Measurements from ENCODE around the gene SOX11.

The SOX11 gene

DNA sequence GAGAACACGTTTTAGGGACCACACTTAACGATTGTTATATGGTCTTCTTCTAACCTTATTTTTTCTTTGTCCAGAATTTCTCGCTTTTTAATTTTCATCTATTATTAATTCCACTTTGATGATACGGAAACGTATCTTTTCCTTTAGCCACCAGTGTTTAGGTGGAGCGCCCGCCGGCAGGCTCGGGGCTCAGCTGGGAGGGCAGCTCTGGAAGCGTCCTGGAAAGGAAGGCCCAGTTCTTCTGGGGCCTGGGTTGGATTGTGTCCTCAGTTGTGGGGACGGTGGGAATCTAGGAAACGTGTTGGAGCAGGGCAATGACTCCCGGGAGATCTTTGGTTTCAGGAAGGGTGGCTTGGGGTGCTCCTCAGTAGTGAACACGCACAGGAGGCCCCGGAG lies 19.4 kb upstream of the SOX11 start:
- TF ChIP-seq ZBTB7A (IDR thresholded peaks at IDR 0.05; ENCODE audit: low read depth), result no peak
- no peak for TF ChIP-seq NFIC (IDR thresholded peaks at IDR 0.05)
- no peak for TF ChIP-seq CEBPB (IDR thresholded peaks at IDR 0.05)
- no peak for TF ChIP-seq RAD21 (IDR thresholded peaks at IDR 0.05; ENCODE audit: low read depth)
- TF ChIP-seq, protein P1, sequence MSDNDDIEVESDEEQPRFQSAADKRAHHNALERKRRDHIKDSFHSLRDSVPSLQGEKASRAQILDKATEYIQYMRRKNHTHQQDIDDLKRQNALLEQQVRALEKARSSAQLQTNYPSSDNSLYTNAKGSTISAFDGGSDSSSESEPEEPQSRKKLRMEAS (IDR thresholded peaks at IDR 0.05), result no peak
- no peak for TF ChIP-seq EP300 (IDR thresholded peaks at IDR 0.05; ENCODE audit: borderline replicate concordance)
- TF ChIP-seq TAF1 (IDR thresholded peaks at IDR 0.05; ENCODE audit: low read depth), result no peak
- TF ChIP-seq, protein P2, sequence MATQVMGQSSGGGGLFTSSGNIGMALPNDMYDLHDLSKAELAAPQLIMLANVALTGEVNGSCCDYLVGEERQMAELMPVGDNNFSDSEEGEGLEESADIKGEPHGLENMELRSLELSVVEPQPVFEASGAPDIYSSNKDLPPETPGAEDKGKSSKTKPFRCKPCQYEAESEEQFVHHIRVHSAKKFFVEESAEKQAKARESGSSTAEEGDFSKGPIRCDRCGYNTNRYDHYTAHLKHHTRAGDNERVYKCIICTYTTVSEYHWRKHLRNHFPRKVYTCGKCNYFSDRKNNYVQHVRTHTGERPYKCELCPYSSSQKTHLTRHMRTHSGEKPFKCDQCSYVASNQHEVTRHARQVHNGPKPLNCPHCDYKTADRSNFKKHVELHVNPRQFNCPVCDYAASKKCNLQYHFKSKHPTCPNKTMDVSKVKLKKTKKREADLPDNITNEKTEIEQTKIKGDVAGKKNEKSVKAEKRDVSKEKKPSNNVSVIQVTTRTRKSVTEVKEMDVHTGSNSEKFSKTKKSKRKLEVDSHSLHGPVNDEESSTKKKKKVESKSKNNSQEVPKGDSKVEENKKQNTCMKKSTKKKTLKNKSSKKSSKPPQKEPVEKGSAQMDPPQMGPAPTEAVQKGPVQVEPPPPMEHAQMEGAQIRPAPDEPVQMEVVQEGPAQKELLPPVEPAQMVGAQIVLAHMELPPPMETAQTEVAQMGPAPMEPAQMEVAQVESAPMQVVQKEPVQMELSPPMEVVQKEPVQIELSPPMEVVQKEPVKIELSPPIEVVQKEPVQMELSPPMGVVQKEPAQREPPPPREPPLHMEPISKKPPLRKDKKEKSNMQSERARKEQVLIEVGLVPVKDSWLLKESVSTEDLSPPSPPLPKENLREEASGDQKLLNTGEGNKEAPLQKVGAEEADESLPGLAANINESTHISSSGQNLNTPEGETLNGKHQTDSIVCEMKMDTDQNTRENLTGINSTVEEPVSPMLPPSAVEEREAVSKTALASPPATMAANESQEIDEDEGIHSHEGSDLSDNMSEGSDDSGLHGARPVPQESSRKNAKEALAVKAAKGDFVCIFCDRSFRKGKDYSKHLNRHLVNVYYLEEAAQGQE (IDR thresholded peaks at IDR 0.05; ENCODE audit: low read depth), result no peak
- no peak for TF ChIP-seq TEAD4 (IDR thresholded peaks at IDR 0.05)
- no peak for TF ChIP-seq YY1 (IDR thresholded peaks at IDR 0.05; ENCODE audit: low read depth)
- no peak for TF ChIP-seq TCF12 (IDR thresholded peaks at IDR 0.05; ENCODE audit: low read depth)
- TF ChIP-seq FOXM1 (IDR thresholded peaks at IDR 0.05; ENCODE audit: borderline replicate concordance, low read depth), result no peak
- no peak for TF ChIP-seq CREB1 (IDR thresholded peaks at IDR 0.05; ENCODE audit: low read depth)
- no peak for TF ChIP-seq EGR1 (IDR thresholded peaks at IDR 0.05)

DNA sequence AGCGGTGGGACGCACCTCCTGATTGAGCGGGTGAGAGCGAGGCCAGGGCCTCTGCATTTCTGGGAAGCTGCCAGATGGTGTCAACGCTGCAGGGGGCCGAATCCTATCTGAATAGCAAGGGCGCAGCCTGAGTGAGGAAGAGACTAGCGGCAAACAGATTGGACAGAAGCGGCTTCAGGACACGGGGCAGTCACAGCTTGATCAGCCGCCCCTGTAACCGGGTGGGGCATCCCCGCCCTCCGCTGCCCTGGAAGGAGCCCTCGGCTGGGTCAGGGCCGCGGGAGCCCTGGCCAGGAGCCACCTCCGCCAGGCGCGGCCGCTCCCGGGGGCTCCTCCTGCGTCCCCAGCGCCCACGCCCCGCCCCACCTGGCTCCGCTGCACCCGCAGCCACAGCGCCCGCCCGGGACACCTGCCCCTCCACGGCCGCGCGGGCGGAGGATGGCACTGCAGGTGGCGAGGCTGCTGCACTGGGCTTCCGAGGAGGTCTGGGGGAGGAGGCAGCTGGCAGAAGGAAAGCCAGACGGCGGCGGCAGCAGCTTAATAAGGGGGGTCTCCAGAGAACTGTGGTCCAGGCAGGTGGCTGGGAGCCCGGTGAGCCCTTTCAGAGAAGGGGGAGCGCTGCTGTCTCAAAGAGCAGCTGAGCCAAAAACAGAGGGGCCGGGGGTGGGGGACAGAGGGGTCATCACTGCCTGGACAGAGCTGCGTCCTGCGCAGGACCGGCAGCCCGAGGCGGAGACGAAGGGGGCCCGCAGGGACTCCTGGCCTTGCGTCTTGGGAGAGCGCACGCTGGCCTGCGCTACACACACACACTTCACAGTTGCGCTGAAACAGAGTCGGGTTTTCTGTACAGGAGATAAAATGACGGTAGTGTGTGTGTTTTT lies 18.8 kb upstream of the SOX11 start:
- TF ChIP-seq, protein P1 (IDR thresholded peaks at IDR 0.05), result no peak

DNA sequence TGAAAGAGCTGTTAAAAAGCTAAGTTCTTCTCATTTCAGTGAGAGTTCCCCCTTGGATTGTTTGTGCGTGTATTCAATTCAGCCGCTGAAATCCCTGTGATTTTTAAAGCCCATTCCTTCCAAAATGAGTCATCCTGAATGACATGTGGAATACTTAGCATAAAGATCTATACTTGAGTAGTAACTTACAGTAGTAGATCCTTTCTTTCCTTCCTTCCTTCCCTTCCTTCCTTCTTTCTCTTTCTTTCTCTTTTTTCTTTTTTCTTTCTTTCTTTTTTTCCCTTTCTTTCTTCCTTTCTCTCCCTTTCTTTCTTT lies 18.2 kb upstream of the SOX11 start:
- TF ChIP-seq ZBTB7A (IDR thresholded peaks at IDR 0.05; ENCODE audit: low read depth) (no peak), RAD21 (IDR thresholded peaks at IDR 0.05; ENCODE audit: low read depth) (no peak), EP300 (IDR thresholded peaks at IDR 0.05; ENCODE audit: borderline replicate concordance) (no peak), EGR1 (IDR thresholded peaks at IDR 0.05) (no peak), YY1 (IDR thresholded peaks at IDR 0.05; ENCODE audit: low read depth) (no peak), TCF12 (IDR thresholded peaks at IDR 0.05; ENCODE audit: low read depth) (no peak), NFIC (IDR thresholded peaks at IDR 0.05) (no peak), CREB1 (IDR thresholded peaks at IDR 0.05; ENCODE audit: low read depth) (no peak), CEBPB (IDR thresholded peaks at IDR 0.05) (no peak)
- TF ChIP-seq, protein P2 (IDR thresholded peaks at IDR 0.05; ENCODE audit: low read depth), result no peak
- TF ChIP-seq, protein P3, sequence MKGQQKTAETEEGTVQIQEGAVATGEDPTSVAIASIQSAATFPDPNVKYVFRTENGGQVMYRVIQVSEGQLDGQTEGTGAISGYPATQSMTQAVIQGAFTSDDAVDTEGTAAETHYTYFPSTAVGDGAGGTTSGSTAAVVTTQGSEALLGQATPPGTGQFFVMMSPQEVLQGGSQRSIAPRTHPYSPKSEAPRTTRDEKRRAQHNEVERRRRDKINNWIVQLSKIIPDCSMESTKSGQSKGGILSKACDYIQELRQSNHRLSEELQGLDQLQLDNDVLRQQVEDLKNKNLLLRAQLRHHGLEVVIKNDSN (IDR thresholded peaks at IDR 0.05), result no peak
- TF ChIP-seq, protein P1 (IDR thresholded peaks at IDR 0.05), result no peak

DNA sequence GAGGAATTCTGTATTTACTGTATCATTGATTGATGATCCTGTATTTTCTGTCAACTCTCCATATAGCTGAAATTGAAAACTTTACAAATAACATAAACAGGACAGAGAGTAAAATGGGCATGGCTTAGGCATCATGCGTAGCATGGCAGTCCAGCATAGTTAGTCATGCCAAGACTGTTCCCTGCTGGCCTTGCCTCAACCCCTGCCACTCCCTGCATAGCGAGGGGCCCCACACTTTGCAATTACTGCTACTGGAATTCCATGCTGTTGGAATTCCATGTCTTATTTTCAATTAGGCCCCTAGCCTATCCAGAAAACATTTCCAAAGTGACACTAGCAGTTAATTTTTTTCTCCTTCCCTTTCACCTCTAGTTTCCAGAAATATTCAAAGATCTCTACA lies 15.1 kb upstream of the SOX11 start:
- no peak for TF ChIP-seq NFIC (IDR thresholded peaks at IDR 0.05)
- no peak for TF ChIP-seq EP300 (IDR thresholded peaks at IDR 0.05; ENCODE audit: borderline replicate concordance)
- TF ChIP-seq, protein P1 (IDR thresholded peaks at IDR 0.05), result no peak
- TF ChIP-seq, protein P3 (IDR thresholded peaks at IDR 0.05), result no peak
- TF ChIP-seq, protein P2 (IDR thresholded peaks at IDR 0.05; ENCODE audit: low read depth), result no peak
- TF ChIP-seq TAF1 (IDR thresholded peaks at IDR 0.05; ENCODE audit: low read depth), result no peak
- no peak for TF ChIP-seq CREB1 (IDR thresholded peaks at IDR 0.05; ENCODE audit: low read depth)
- no peak for TF ChIP-seq ZBTB7A (IDR thresholded peaks at IDR 0.05; ENCODE audit: low read depth)
- no peak for TF ChIP-seq YY1 (IDR thresholded peaks at IDR 0.05; ENCODE audit: low read depth)
- no peak for TF ChIP-seq TEAD4 (IDR thresholded peaks at IDR 0.05)
- no peak for TF ChIP-seq TCF12 (IDR thresholded peaks at IDR 0.05; ENCODE audit: low read depth)
- TF ChIP-seq FOXM1 (IDR thresholded peaks at IDR 0.05; ENCODE audit: borderline replicate concordance, low read depth), result no peak
- TF ChIP-seq RAD21 (IDR thresholded peaks at IDR 0.05; ENCODE audit: low read depth), result no peak
- no peak for TF ChIP-seq EGR1 (IDR thresholded peaks at IDR 0.05)
- no peak for TF ChIP-seq CEBPB (IDR thresholded peaks at IDR 0.05)

Data from Ishikawa (cell line).